HG03432 (cell line): ENCODE measurements around the gene PITX2.

ENCODE experiments used
- ATAC-seq: cut with Tn5 transposase; IDR thresholded peaks from one replicate; pipeline ENCODE4 v1.9.1; 2021; ENCODE audit warnings: mild to moderate bottlenecking, moderate library complexity; ENCODE audit not compliant: unreplicated experiment

PITX2 gene

GRCh38 chr4:110636680-110637407, 14.0 kb upstream of the PITX2 start:
- no peak for ATAC-seq

- ATAC-seq: no peak
Observed at GRCh38 chr4:110636171-110636679, 13.3 kb upstream of the PITX2 start.

GRCh38 chr4:110635163-110635865, 12.4 kb upstream of the PITX2 start:
- no peak for ATAC-seq

- ATAC-seq: no peak
Observed at GRCh38 chr4:110634350-110635162, 11.7 kb upstream of the PITX2 start.

- ATAC-seq: no peak
Observed at GRCh38 chr4:110633358-110634341, 10.8 kb upstream of the PITX2 start.

- ATAC-seq: no peak
Observed at GRCh38 chr4:110632506-110633357, 9.9 kb upstream of the PITX2 start.

GRCh38 chr4:110631584-110632505, 9.0 kb upstream of the PITX2 start:
- ATAC-seq: peak; percentile 98

GRCh38 chr4:110630688-110631402, 8.0 kb upstream of the PITX2 start:
- ATAC-seq: no peak

- ATAC-seq: no peak
Observed at GRCh38 chr4:110629780-110630687, 7.2 kb upstream of the PITX2 start.

- ATAC-seq: no peak
Observed at GRCh38 chr4:110629214-110629754, 6.4 kb upstream of the PITX2 start.

GRCh38 chr4:110628663-110629213, 5.9 kb upstream of the PITX2 start:
- no peak for ATAC-seq

- no peak for ATAC-seq
Observed at GRCh38 chr4:110627977-110628662, 5.2 kb upstream of the PITX2 start.

GRCh38 chr4:110626532-110627153, 3.8 kb upstream of the PITX2 start:
- ATAC-seq: no peak

GRCh38 chr4:110625576-110626257, 2.8 kb upstream of the PITX2 start:
- no peak for ATAC-seq
